HL-60 (cell line): Measurements from ENCODE around the gene BSND.

ENCODE experiments used
- DNase-seq, 2 experiments: peaks; one replicate each; pipeline ENCODE4 v3.0.0-alpha.2; 2010 to 2020; ENCODE audit warnings: low read depth in 1 of 2, low spot score in 1 of 2
- H3K27ac ChIP-seq: fragments of 250-450 bp; sonication (Bioruptor Pico); replicated peaks from 2 replicates; pipeline ENCODE4 v1.5.1; 2020; ENCODE audit warnings: mild to moderate bottlenecking, moderate library complexity
- H3K27me3 ChIP-seq: fragments of 250-450 bp; sonication (Bioruptor Pico); 2 replicates; pipeline ENCODE4 v1.5.1; 2021; ENCODE audit warnings: mild to moderate bottlenecking, moderate library complexity; ENCODE audit not compliant: insufficient read depth, poor library complexity, severe bottlenecking
- H3K4me3 ChIP-seq: replicated peaks from 2 replicates; pipeline ENCODE4 v1.5.1; 2011; ENCODE audit warnings: mild to moderate bottlenecking, control low read depth, low read length; ENCODE audit not compliant: insufficient read depth
- CTCF ChIP-seq: IDR thresholded peaks from one replicate; pipeline ENCODE4 v1.5.1; 2011; ENCODE audit warnings: low read length, control low read depth, inconsistent platforms; ENCODE audit not compliant: insufficient read depth
- GABPA ChIP-seq: IDR thresholded peaks from 2 replicates; pipeline ENCODE4 v1.6.1; 2012; ENCODE audit warnings: low read depth
- POLR2AphosphoS5 ChIP-seq: IDR thresholded peaks from 2 replicates; pipeline ENCODE4 v1.6.1; 2012; ENCODE audit warnings: low read depth
- REST ChIP-seq: IDR thresholded peaks from 2 replicates; pipeline ENCODE4 v1.6.1; 2012; ENCODE audit warnings: low read depth; ENCODE audit not compliant: insufficient replicate concordance
- SPI1 ChIP-seq: IDR thresholded peaks from 2 replicates; pipeline ENCODE4 v1.6.1; 2012; ENCODE audit warnings: low read depth, mild to moderate bottlenecking, borderline replicate concordance

BSND gene

GRCh38 chr1:54977533-54978297 is 21.0 kb upstream of the BSND start:
- no peak for DNase-seq
- no peak for TF ChIP-seq GABPA
- no peak for TF ChIP-seq POLR2AphosphoS5
- TF ChIP-seq SPI1, result no peak
- no peak for TF ChIP-seq REST
- TF ChIP-seq CTCF, result no peak
- Histone ChIP-seq H3K4me3 (no peak overlapping the region), H3K27me3 (peaks cover 20% of the 10 kb centered on the region), H3K27ac (no peak overlapping the region)

GRCh38 chr1:54978528-54979326 is 20.0 kb upstream of the BSND start:
- DNase-seq, result no peak
- Histone ChIP-seq H3K27ac (no peak overlapping the region), H3K4me3 (no peak overlapping the region), H3K27me3 (peaks cover 19% of the 10 kb centered on the region)
- TF ChIP-seq SPI1 (no peak), REST (no peak), POLR2AphosphoS5 (no peak), GABPA (no peak), CTCF (no peak)

GRCh38 chr1:54979327-54979891 is 19.3 kb upstream of the BSND start:
- no peak overlapping the region for H3K4me3 ChIP-seq
- H3K27me3 ChIP-seq, result peaks cover 16% of the 10 kb centered on the region
- TF ChIP-seq REST (no peak), CTCF (no peak), GABPA (no peak), SPI1 (no peak), POLR2AphosphoS5 (no peak)
- no peak overlapping the region for H3K27ac ChIP-seq
- DNase-seq, result no peak
